RWPE1 (cell line): ENCODE results near the gene KRT6C.
A peak's percentile ranks its signal among the peaks of the same experiment; 100 is the strongest.

Source experiments
- CTCF ChIA-PET: fragments of 350-600 bp; sonication (Branson Sonifier 250); formaldehyde crosslinking; extraction: SDS; loops from one replicate; lab custom pipeline; 2021; lab: Yijun Ruan, JAX
- POLR2A ChIA-PET: fragments of 400-600 bp; formaldehyde crosslinking; extraction: SDS; loops from one replicate; lab custom pipeline; 2020; ENCODE audit warnings: antibody characterized with exemption; ENCODE audit not compliant: low non-redundant PET; lab: Yijun Ruan, JAX
- DNase-seq: peaks from one replicate; pipeline ENCODE4 v3.0.0; 2012; ENCODE audit warnings: low spot score
- H3K27ac ChIP-seq: fragments of 450-650 bp; 2 replicates; pipeline ENCODE4 v1.5.1; 2017
- CTCF ChIP-seq: fragments of 450-650 bp; conservative IDR thresholded peaks from 2 replicates; pipeline ENCODE4 v1.5.1; 2017; ENCODE audit warnings: low read depth, mild to moderate bottlenecking

KRT6C gene

GRCh38 chr12:52473768-52474167 lies at the start of gene KRT6C:
Gene KRT6C, minus strand, starts transcription at chr12:52473805. Its CDS starts 68 bp downstream, at chr12:52473737.
- CTCF ChIA-PET: no interaction called here
- H3K27ac ChIP-seq: no peak within 1 kb of the TSS
- POLR2A ChIA-PET: no interaction called here

GRCh38 chr12:52522346-52523011 lies 48.9 kb upstream of the KRT6C start:
- CTCF ChIA-PET: interaction anchor here (0.6 to 5.3 kb wide), 8 partner anchors 12 to 497 kb away, joined by 3 to 38 read pairs (median 3); no protein-coding TSS in a partner anchor
- TF ChIP-seq CTCF: no peak
- peak overlapping the region; percentile 100 for H3K27ac ChIP-seq

More at GRCh38 chr12:52473768-52474167, at the start of gene KRT6C:
- DNase-seq: no peak
- no peak for TF ChIP-seq CTCF

GRCh38 chr12:52521568-52522266 lies 48.1 kb upstream of the KRT6C start:
- TF ChIP-seq CTCF: no peak
- ChIA-PET CTCF (interaction anchor here (0.6 to 5.3 kb wide), 10 partner anchors 28 to 526 kb away, joined by 3 to 38 read pairs (median 4); no protein-coding TSS in a partner anchor), POLR2A (interaction anchor here (0.7 kb wide), 1 partner anchor 79 kb away, joined by 4 read pairs; no protein-coding TSS in a partner anchor)
- peak; percentile 53 for DNase-seq
- peak overlapping the region; percentile 100 for H3K27ac ChIP-seq

More at GRCh38 chr12:52522346-52523011, 48.9 kb upstream of the KRT6C start:
- POLR2A ChIA-PET: no interaction called here
- peak; percentile 63 for DNase-seq

- ChIA-PET CTCF (interaction anchor here (0.7 to 5.3 kb wide), 6 partner anchors 141 to 527 kb away, joined by 3 to 38 read pairs (median 4); no protein-coding TSS in a partner anchor), POLR2A (interaction anchor here (0.6 to 1.1 kb wide), 3 partner anchors 28 to 78 kb away, joined by 4 to 8 read pairs (median 4); partner anchors contain the start of gene KRT6A)
- no peak for TF ChIP-seq CTCF
- peak overlapping the region; percentile 100 for H3K27ac ChIP-seq
- DNase-seq: peak; percentile 73
Measured at GRCh38 chr12:52521175-52521567, 47.6 kb upstream of the KRT6C start.

- DNase-seq: peak; percentile 91
- ChIA-PET CTCF (interaction anchor here (0.6 to 5.3 kb wide), 13 partner anchors 9 to 528 kb away, joined by 3 to 38 read pairs (median 4); partner anchors contain the start of gene KRT8), POLR2A (interaction anchor here (0.5 to 1.4 kb wide), 9 partner anchors 19 to 372 kb away, joined by 3 to 10 read pairs (median 3); partner anchors contain the start of gene KRT75)
- peak within 1 kb of the TSS; percentile 100 for H3K27ac ChIP-seq
- TF ChIP-seq CTCF: no peak
Measured at GRCh38 chr12:52519826-52520662, 46.4 kb upstream of the KRT6C start, which contains the start of gene KRT5. Gene KRT5, minus strand, starts transcription at chr12:52520394. Its CDS starts 98 bp downstream, at chr12:52520296.
